Measurements from ENCODE around the gene ZKSCAN5.
"Not testable (repeated sequence)": the region's sequence is repeated elsewhere in the genome, so short reads cannot be mapped to it uniquely, and the experiment has no call there.

ZKSCAN5 gene

DNA sequence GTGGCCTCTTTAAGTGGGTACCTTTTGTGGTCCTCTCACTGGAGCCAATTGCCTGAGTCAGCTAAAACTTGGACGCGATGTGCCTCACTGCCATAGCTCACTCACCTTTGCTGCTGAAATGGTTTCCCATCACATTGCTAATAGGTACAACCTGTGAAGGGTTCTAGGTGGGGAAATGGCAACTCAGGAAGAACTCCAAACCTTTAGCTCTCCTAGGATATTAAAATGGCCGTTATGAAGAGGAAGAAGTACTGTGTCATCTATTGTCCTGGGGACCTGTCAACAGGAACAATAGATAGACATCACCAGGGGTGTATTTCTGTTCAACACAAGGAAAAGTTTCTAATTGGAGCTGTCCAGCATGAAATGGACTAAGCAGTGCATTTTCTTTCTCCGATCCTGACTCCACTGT lies 52.7 kb downstream of the ZKSCAN5 start:
- no peak for DNase-seq

DNA sequence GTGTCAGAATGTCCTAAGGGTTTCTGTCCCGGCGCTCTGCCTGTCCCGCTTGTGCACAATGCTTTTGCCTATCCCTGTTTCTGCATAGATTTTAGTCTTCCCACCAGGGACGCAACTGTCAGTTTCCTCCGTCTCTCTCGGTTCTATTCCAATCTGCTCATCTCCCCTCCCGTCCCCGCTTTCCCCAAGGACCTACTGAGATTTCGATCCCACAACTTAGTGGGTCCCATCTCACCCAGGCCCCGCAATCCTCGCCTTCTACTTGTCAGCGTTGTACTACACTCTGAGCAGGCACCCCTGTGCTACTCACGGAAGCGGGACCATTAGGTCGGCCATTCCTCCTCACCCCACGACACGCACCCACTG lies 53.5 kb downstream of the ZKSCAN5 start:
- DNase-seq: no peak

DNA sequence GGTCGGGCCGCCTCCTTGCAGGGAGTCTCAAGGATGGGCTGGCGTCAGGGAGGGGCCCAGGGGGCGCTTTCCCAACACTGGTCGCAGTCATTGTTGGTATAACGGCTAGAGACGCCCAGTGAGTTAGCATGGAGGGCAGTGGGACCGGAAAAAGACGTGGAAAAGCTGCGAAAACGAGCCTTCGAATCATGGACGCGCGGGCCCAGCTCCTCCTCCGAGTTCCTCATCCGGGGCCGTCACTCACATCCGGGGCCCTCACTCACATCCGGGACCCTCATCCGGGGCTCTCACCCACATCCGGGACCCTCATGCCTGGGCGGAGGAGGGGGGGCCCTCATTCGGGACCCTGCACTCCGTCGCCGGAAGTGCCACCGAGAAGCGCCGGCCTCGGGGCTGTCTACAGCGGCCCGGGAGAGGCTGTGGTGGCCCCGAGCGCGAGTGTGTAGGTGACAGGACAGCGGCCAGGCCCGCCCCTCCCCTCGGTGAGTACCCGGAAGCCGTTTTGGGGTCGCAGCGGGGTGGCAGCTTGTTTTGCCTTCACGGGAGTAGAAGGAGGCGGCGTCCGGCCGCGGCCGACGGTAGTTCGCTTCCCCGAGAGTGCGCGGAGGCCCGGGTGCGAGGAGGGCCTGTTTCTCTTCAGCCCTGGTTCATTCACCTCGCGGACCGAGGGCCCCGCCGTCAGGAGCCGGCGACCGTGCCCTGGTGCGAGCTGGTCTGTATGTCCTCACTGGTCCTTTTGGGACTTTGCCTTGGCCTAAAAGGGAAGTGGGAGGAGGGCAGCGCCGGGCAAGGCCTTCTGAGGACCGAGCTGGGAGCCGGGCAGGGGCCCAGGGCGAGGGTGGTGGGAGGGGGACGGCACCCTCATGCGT lies 54.1 kb downstream of the ZKSCAN5 start, which contains the start of gene ZNF655:
Gene ZNF655, plus strand, starts transcription at position 337 of the 869 bp plus-strand sequence. CDS start 1,918 bp downstream, outside the sequence.
- peak; percentile 95 for DNase-seq

DNA sequence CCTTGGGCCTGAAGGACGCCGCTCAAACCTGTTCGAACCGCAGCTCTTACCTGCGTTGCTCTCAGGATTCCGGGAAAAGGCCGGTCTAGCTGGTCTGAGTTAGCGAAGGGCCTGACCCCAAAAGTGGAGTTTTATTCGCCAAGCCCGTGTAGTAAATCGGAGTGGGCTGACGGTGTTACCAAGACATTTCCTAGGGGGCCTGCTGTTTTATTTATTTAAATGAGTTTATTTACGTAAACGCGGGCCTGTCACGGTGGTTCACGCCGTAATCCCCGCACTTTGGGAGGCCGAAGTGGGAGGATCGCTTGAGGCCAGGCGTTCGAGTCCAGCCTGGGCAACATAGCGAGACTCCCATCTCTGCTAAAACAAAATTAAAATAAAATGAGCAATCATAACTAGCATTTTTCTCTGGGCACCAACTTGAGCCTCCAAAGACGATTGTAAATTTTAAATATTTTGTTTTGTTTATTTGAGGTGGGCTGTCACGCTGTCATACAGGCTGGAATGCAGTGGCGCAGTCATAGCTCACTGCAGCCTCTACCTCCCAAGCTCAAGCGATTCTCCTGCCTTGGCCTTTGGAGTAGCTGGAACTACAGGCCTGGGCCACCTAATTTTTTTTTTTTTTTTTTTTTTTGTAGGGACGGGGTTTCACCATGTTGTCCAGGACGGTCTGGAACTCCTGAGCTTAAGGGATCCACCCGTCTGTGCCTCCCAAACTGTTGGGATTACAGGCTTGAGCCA lies 54.9 kb downstream of the ZKSCAN5 start:
- DNase-seq: no peak

DNA sequence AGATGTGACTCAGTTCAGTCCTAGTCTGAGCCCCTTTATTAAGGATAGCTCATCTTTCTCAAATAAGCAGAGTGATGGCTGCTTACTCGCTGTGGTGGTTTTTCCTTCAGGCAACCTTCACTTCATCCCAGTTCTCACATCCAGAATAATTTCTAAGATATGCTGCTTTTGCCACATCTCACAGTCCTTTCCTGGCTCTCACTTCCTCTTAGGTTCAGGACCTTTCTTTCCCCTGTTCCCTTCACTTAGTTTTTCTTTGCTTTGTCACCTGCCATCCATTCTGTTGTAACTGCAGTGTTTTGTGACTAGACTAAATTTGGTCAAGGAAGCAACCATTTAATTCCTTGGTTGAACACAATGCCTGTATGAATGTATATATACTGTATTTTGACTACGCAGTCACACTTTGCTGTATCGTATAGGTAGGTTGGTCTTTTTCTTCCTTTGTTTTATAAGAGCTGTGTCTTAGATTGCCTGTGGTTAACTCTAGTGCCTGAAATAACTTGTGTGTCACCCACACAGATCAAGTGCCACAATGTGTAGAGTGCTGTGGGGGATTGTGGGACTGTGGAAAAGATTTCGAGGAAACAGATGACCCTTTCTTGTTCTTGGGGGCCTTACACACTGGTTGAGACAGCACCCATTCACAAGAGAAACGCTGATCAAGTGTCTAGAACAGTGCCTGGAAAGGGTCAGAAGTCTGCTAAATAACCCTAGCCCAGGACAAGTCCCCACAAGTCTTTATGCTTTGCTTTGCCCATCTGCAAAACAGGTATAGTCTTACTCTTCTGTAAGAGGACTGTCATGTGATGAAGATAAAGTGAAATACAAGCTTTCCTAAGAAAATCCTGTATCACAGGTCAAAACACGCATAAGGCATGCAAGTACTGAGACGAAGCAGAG lies 56.6 kb downstream of the ZKSCAN5 start:
- no peak for DNase-seq

DNA sequence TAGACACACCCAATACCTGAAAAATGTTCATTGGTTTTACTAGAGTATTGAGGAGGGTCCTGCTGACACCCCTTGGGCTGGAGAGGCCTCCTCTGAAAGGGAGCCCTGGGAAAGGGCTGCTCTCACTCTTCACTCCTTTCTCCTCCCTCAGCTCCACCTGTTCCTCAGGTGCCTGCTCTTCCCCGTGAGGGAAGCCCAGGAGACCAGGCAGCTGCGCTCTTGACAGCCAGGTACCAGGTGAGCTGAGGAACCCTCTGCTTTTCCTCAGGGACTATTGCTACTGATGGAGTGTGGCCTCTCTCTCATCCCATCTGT lies 57.2 kb downstream of the ZKSCAN5 start:
- no peak for DNase-seq

DNA sequence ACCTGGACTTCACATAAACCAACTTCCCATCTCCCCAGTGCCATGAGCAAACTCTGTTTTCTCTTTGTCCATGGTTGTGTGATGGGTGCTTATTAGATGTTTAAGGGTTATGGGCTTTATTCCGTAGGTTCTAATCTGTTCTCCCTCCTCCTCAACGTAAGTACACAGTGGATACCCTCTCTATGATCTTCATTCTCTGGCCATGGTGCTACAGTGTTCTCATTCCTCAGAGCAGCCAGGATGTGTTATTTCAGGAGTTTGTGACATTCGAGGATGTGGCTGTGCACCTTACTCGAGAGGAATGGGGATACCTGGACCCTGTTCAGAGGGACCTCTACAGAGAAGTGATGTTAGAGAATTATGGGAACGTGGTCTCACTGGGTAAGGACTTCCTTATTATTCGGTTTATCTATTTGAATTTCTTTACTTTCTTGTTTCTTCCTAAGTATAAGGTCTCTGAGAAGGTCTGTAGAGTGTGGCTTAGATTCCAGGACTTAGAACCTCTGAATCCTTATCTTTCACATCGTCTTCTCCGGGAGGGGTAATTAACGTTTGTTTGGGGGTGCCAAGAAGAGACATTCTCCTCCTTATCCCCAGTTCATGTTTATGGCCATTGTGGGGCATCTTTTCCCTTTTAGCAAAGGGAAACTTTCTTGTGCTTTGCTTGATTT lies 57.8 kb downstream of the ZKSCAN5 start:
- DNase-seq: no peak

DNA sequence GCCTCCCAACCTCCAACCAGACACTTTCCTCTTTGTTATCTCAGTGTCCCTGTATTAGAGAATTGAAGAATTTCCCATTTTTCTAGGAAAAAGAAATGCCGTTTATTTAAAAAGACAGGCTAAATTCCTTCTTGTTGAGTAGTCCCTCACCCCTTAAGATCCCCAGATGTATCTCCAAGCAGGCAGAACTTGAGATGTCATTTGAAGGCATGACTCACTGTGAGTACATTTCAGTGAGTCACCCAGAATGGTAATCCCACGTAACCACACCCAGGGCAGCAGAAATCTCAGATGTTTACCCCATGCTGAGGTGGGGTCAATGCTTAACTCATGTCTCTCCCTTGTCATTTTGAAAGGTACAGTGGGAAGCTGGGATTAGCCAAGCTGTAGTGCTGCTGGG lies 58.4 kb downstream of the ZKSCAN5 start:
- no peak for DNase-seq

DNA sequence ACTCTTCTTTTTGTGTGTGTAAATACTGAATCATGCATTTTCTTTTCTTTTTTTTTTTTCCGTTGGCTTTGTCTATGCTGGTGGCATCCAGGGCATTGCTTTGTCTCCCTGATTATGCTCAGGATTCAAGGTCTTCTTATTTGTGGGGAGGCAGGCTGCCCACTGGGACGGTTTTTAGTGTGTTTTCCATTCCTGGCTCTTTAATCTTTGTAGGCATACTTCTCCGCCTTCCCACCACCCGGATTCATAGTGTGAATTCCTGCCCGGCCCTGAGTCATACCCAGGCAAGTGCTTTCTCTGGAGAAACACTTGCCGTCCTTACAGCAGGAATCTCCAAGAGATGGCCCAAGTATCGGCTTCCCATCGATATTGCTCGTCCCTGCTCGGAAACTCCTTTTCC lies 59.2 kb downstream of the ZKSCAN5 start:
- no peak for DNase-seq

DNA sequence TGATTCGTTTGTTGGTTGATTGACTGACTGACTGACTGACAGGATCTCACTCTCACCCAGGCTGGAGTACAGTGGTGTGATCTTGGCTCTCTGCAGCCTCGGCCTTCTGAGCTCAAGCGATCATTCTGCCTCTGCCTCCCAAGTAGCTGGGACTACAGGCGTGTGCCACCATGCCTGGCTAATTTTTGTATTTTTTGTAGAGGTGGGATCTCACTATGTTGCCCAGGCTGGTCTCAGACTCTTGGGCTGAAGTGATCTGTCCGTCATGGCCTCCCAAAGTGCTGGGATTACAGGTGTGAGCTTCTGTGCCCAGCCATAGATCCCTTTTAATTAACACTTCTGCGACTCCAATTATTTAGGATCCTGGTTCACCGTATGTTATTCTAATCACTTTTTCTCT lies 64.3 kb downstream of the ZKSCAN5 start:
- not testable (repeated sequence) for DNase-seq

DNA sequence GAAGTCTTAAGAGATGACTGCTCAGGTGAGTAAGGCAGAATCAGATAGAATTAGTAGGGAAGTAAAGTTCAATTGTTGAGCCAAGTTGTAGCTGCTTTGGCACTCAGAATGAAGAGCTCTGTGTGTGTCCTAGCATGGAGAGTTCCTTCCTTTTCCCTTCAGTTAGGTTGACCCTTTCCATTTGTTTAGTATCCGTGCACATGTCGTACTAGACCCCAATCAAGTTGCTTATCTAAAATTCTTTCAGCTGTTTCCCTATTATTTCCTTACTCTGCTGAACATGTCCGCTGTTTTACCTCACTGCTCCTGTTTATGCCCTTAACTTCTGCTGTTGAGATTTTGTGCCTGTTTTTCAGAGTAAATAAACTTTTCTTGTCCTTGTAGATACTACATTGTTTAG lies 67.3 kb downstream of the ZKSCAN5 start:
- no peak for DNase-seq

DNA sequence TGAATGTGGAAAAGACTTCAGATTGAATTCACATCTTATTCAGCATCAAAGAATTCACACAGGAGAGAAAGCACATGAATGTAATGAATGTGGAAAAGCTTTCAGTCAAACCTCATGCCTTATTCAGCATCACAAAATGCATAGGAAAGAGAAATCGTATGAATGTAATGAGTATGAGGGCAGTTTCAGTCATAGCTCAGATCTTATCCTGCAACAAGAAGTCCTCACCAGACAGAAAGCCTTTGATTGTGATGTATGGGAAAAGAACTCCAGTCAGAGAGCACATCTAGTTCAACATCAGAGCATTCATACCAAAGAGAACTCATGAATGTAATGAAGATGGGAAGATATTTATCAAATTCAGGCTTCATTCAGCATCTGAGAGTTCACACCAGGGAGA lies 68.8 kb downstream of the ZKSCAN5 start:
- no peak for DNase-seq

DNA sequence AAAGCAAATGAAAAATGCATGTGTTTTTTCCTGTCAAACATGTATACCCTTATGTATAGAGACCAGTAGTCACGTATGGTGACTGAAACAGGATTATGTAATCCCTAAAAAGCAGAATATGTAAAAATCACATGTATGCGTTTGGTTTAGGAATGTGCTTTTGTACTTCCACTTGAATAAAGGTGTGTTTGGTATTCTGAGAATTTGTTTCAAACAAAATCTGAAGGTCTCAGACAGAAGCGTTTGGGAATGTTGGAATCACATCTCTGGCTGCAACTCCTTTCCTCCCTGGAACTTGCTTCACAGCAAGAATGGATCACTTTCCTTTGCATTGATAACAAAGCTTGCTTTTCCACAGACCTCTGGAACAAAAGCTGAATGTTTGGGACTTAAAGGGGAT lies 71.8 kb downstream of the ZKSCAN5 start:
- DNase-seq: no peak

DNA sequence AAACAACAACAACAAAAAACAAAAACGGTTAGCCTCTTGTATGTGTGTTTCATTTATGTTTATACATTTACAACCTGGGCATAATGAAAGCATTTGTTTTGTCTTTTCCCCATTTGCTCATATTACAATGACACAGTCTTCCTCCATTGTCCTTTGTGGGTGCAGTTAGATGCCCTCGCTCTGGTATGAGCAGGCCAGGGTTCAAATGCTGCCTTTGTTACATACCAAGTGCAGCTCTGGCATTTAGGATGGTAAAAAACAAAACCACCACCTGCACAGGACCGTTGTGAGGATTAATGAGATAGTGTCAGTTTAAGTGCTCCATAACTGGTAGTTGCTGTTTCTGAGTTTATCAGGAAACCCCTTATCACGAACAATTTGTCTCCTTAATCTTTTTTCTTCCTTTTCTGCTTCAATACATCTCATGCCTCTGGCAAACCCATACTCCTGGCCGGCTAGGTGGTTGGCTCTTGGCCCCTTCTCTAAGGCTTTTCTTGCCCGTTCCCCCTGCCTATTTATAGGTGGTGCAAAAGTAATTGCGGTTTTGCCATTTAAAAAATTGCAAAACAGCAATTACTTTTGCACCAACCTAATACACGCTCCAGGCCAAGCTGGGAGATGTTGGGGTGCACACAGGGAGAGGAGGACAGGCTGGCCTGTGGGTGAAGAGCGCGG lies 75.0 kb downstream of the ZKSCAN5 start:
- DNase-seq: no peak

DNA sequence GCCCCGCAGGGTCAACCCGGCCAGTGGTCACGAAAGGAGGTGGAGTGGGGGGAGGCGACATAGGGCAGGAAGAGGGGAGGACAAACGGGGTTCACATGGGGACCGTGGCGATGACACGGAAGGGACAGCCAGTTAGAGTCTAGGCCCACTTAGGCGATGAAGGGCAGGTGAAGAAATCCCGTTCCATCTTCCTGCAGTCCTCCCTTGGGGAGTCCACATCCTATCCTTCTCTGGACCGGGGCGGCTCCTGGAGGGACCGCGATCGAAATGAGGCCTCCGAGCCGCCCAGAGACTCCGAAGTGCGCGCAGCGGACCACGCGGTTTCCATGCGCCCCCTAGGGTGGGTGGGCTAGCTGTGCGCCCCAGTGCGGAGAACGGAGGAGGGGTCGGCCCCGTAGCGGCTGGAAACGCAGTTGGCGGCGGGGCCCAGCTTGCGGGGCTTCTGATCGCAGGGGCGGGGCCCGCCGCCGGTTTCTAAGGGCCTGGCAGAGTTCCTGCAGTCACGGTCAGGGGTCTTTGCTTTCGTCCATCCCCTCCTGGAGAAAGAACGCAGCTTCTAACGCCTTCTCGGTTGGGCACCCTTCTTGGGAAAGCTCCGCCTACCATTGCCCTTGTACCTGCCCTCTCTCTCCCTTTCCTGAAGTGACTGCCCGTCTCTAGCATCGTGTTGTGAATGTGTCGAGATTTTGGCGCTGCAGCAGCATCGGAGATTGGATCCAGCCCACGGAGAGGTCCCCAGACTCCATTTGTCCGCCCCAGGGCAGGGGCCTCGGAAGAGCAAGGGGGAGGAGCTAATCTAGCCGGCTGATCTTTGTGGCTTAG lies 75.7 kb downstream of the ZKSCAN5 start:
- no peak for DNase-seq

DNA sequence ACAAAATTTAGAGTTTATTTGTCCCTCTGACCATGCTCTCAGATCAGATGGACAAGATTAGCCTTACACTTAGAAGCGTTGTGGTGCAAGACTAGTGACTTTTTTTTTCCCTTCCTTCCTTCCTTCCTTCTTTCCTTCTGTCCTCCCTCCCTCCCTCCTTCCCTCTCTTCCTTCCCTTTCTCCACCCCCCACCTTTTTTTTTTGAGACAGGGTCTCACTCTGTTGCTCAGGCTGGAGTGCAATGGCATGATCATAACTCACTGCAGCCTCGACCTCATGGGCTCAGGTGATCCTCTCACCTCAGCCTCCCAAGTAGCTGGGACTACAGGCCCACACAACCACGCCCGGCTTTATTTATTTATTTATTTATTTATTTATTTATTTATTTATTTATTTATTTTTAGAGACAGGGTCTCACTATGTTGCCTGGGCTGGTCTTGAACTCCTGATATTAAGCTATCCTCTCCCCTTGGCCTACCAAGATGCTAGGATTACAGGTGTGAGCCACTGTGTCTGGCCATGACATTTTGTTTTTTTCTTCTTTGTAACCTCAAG lies 76.4 kb downstream of the ZKSCAN5 start:
- DNase-seq: not testable (repeated sequence)
